PC-9 (cell line): ENCODE results near the gene RHBDL1.

Experiments used
- EZH2 ChIP-seq: fragments of 200-600 bp; sonication (generic); IDR thresholded peaks from 2 replicates; pipeline ENCODE4 v1.8.0; 2017; ENCODE audit warnings: antibody characterized with exemption, low read depth
- TF ChIP-seq, protein P1 (sequence below): fragments of 200-600 bp; sonication (generic); conservative IDR thresholded peaks from 2 replicates; pipeline ENCODE4 v1.6.1; 2017; ENCODE audit warnings: mixed run types, antibody characterized with exemption, mild to moderate bottlenecking, moderate library complexity

GRCh38 chr16:694187-694862, 18.9 kb downstream of the RHBDL1 start:
- TF ChIP-seq, protein P1, sequence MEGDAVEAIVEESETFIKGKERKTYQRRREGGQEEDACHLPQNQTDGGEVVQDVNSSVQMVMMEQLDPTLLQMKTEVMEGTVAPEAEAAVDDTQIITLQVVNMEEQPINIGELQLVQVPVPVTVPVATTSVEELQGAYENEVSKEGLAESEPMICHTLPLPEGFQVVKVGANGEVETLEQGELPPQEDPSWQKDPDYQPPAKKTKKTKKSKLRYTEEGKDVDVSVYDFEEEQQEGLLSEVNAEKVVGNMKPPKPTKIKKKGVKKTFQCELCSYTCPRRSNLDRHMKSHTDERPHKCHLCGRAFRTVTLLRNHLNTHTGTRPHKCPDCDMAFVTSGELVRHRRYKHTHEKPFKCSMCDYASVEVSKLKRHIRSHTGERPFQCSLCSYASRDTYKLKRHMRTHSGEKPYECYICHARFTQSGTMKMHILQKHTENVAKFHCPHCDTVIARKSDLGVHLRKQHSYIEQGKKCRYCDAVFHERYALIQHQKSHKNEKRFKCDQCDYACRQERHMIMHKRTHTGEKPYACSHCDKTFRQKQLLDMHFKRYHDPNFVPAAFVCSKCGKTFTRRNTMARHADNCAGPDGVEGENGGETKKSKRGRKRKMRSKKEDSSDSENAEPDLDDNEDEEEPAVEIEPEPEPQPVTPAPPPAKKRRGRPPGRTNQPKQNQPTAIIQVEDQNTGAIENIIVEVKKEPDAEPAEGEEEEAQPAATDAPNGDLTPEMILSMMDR, result no peak
- TF ChIP-seq EZH2, result no peak
